CD14-positive monocyte (primary cell): ENCODE data around the gene SAP130. TPM values are rescaled to one million over a fixed set of nuclear protein-coding genes. Genes with fewer than 3 reads are reported as not detected.

Source experiments
- DNase-seq, 3 donors: peaks; one replicate each; pipeline ENCODE4 v3.0.0-alpha.2; 2011 to 2022
- H2AFZ ChIP-seq: 2 replicates; pipeline ENCODE4 v1.6.0; 2012; ENCODE audit warnings: mild to moderate bottlenecking, low read depth, low read length, inconsistent platforms; ENCODE audit not compliant: insufficient read depth, poor library complexity, severe bottlenecking
- H3K27ac ChIP-seq, 2 donors: 1 replicate in 1 of 2; 2 replicates in 1 of 2; pipeline ENCODE4 v1.5.1; 2012 to 2013; ENCODE audit warnings: low read length in 2 of 2, control low read depth in 1 of 2, inconsistent platforms in 1 of 2, low read depth in 1 of 2, mild to moderate bottlenecking in 1 of 2
- H3K27me3 ChIP-seq, 2 donors: one replicate each; pipeline versions ENCODE4 v1.6.0 to v1.6.1; 2011 to 2013; ENCODE audit warnings: low read length in 2 of 2; ENCODE audit not compliant: control insufficient read depth in 2 of 2, insufficient read depth in 2 of 2
- H3K36me3 ChIP-seq, 2 donors: replicated peaks in 1 of 2; 1 replicate in 1 of 2; 2 replicates in 1 of 2; pipeline versions ENCODE4 v1.5.1 to v1.6.1; 2012 to 2013; ENCODE audit warnings: low read length in 2 of 2, control low read depth in 1 of 2, inconsistent platforms in 1 of 2, mild to moderate bottlenecking in 1 of 2; ENCODE audit not compliant: insufficient read depth in 2 of 2, control insufficient read depth in 1 of 2
- H3K4me1 ChIP-seq, 2 donors: 1 replicate in 1 of 2; 2 replicates in 1 of 2; pipeline versions ENCODE4 v1.5.1 to v1.6.1; 2012 to 2013; ENCODE audit warnings: low read length in 2 of 2, control low read depth in 1 of 2, inconsistent platforms in 1 of 2, mild to moderate bottlenecking in 1 of 2, moderate library complexity in 1 of 2; ENCODE audit not compliant: insufficient read depth in 2 of 2, control insufficient read depth in 1 of 2
- H3K4me2 ChIP-seq: replicated peaks from 2 replicates; pipeline ENCODE3; 2012; ENCODE audit warnings: low read length, moderate library complexity, mild to moderate bottlenecking; ENCODE audit not compliant: poor library complexity, severe bottlenecking; ENCODE audit errors: extremely low read depth
- H3K4me3 ChIP-seq, 3 experiments: fragments of 200-600 bp in 1 of 3; sonication (generic) in 1 of 3; replicated peaks in 1 of 3; 1 replicate in 2 of 3; 2 replicates in 1 of 3; pipeline ENCODE4 v1.5.1; 2011 to 2013; ENCODE audit warnings: low read length in 3 of 3, mild to moderate bottlenecking in 3 of 3, control low read depth in 2 of 3, low read depth in 2 of 3, inconsistent platforms in 1 of 3, moderate library complexity in 1 of 3
- H3K79me2 ChIP-seq: 2 replicates; pipeline ENCODE4 v1.6.0; 2012; ENCODE audit warnings: mild to moderate bottlenecking, control low read depth, inconsistent platforms, low read length, moderate library complexity; ENCODE audit not compliant: insufficient read depth
- H3K9ac ChIP-seq: 2 replicates; pipeline ENCODE4 v1.6.0; 2017; ENCODE audit warnings: low read length, mild to moderate bottlenecking; ENCODE audit not compliant: insufficient read depth, poor library complexity, severe bottlenecking
- H3K9me3 ChIP-seq, 2 donors: replicated peaks in 1 of 2; 1 replicate in 1 of 2; 2 replicates in 1 of 2; pipeline versions ENCODE4 v1.5.1 to v1.6.1; 2012 to 2013; ENCODE audit warnings: low read length in 2 of 2, control low read depth in 1 of 2; ENCODE audit not compliant: control insufficient read depth in 1 of 2, insufficient read depth in 1 of 2
- H4K20me1 ChIP-seq: 2 replicates; pipeline ENCODE4 v1.6.0; 2012; ENCODE audit warnings: mild to moderate bottlenecking, low read length, control low read depth, moderate library complexity; ENCODE audit not compliant: insufficient read depth
- H3K27ac Mint-ChIP-seq, 7 donors: one replicate each; pipeline ENCODE4 v1.8.0; 2020; ENCODE audit warnings: mild to moderate bottlenecking in 7 of 7, mixed read lengths in 7 of 7, moderate library complexity in 6 of 7, inconsistent platforms in 2 of 7
- H3K27me3 Mint-ChIP-seq, 3 donors: one replicate each; pipeline ENCODE4 v1.8.0; 2021 to 2022; ENCODE audit warnings: low read depth in 3 of 3, mild to moderate bottlenecking in 3 of 3, mixed read lengths in 3 of 3, moderate library complexity in 3 of 3, inconsistent platforms in 1 of 3
- H3K36me3 Mint-ChIP-seq, 2 donors: one replicate each; pipeline ENCODE4 v1.8.0; 2020; ENCODE audit warnings: mixed read lengths in 2 of 2, inconsistent platforms in 1 of 2, mild to moderate bottlenecking in 1 of 2
- H3K4me1 Mint-ChIP-seq: one replicate; pipeline ENCODE4 v1.8.0; 2020; ENCODE audit warnings: mild to moderate bottlenecking, mixed read lengths
- H3K4me3 Mint-ChIP-seq, 2 donors: one replicate each; pipeline ENCODE4 v1.8.0; 2020; ENCODE audit warnings: mild to moderate bottlenecking in 2 of 2, mixed read lengths in 2 of 2, moderate library complexity in 1 of 2
- H3K9me3 Mint-ChIP-seq, 7 donors: one replicate each; pipeline ENCODE4 v1.8.0; 2020 to 2022; ENCODE audit warnings: mixed read lengths in 7 of 7, mild to moderate bottlenecking in 6 of 7, moderate library complexity in 6 of 7, inconsistent platforms in 2 of 7
- WGBS: methylation state at CpG from one replicate; pipeline ENCODE4 v1.1.5; 2013; ENCODE audit warnings: missing lambda C conversion rate; ENCODE audit not compliant: insufficient coverage; 5-methylcytosine and 5-hydroxymethylcytosine counted together
- intact Hi-C, 2 donors: fragments of 100-400 bp; cut with micrococcal nuclease; formaldehyde crosslinking; loops; one replicate each; pipeline versions ENCODE4 v1.15.0 to v1.15.1; 2023
- polyA plus RNA-seq, 3 donors: library from polyadenylated mRNA; depleted of rRNA in 1 of 3; unstranded in 2 of 3; stranded (reverse) in 1 of 3; fragments of 300-500 nt in 2 of 3; fragments of >200 nt in 1 of 3; fragmentation: Illumina TruSeq in 2 of 3; gene quantifications; 1 replicate in 2 of 3; 2 replicates in 1 of 3; pipeline ENCODE4 v1.2.3, GENCODE V29; 2012 to 2021
- TF ChIP-seq, protein P1 (sequence below): fragments of 200-600 bp; IDR thresholded peaks from one replicate; pipeline ENCODE4 v1.8.0; 2022; ENCODE audit warnings: antibody characterized with exemption, mild to moderate bottlenecking

SAP130 gene
- polyA plus RNA-seq, 3 donors: 2.8 to 16.4 (median 6.4) TPM

DNA sequence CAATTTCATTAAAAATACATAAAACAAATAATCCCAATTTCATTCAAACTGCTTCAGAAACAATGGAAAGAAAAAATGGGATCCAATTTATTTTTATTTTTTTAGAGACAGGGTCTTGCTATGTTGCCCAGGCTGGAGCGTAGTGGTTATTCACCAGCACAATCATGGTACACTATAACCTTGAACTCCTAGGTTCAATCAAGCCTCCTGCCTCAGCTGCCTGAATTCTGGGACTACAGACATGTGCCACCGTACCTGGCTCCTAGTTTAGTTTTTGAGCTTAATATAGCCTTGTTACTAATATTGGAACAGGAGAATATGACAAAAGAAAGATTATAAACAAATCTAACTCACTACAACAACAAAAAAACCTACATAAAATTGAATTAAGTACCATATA lies 34.2 kb downstream of the SAP130 start:
- H3K9me3 Mint-ChIP-seq: no peaks in the 10 kb centered on the region
- Histone ChIP-seq H3K4me1 (no peaks in the 10 kb centered on the region), H3K9ac (no peak overlapping the region), H3K27me3 (no peaks in the 10 kb centered on the region), H3K79me2 (no peaks in the 10 kb centered on the region), H3K27ac (no peak overlapping the region), H3K36me3 (peaks cover 82 to 98% of the 10 kb centered on the region in 2 donors), H3K4me3 (no peak overlapping the region), H4K20me1 (no peaks in the 10 kb centered on the region), H2AFZ (no peak overlapping the region), H3K4me2 (no peak overlapping the region), H3K9me3 (no peaks in the 10 kb centered on the region)
- no CpG with 5 or more reads among the region's 2 CpGs for WGBS
- no peak for DNase-seq
- H3K4me3 Mint-ChIP-seq: no peak overlapping the region
- intact Hi-C loops: no loop called here
- TF ChIP-seq, protein P1, sequence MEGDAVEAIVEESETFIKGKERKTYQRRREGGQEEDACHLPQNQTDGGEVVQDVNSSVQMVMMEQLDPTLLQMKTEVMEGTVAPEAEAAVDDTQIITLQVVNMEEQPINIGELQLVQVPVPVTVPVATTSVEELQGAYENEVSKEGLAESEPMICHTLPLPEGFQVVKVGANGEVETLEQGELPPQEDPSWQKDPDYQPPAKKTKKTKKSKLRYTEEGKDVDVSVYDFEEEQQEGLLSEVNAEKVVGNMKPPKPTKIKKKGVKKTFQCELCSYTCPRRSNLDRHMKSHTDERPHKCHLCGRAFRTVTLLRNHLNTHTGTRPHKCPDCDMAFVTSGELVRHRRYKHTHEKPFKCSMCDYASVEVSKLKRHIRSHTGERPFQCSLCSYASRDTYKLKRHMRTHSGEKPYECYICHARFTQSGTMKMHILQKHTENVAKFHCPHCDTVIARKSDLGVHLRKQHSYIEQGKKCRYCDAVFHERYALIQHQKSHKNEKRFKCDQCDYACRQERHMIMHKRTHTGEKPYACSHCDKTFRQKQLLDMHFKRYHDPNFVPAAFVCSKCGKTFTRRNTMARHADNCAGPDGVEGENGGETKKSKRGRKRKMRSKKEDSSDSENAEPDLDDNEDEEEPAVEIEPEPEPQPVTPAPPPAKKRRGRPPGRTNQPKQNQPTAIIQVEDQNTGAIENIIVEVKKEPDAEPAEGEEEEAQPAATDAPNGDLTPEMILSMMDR: no peak
- no peaks in the 10 kb centered on the region for H3K27me3 Mint-ChIP-seq
- H3K4me1 Mint-ChIP-seq: no peaks in the 10 kb centered on the region
- peaks cover 63 to 88% of the 10 kb centered on the region in 2 donors for H3K36me3 Mint-ChIP-seq
- H3K27ac Mint-ChIP-seq: no peak overlapping the region

DNA sequence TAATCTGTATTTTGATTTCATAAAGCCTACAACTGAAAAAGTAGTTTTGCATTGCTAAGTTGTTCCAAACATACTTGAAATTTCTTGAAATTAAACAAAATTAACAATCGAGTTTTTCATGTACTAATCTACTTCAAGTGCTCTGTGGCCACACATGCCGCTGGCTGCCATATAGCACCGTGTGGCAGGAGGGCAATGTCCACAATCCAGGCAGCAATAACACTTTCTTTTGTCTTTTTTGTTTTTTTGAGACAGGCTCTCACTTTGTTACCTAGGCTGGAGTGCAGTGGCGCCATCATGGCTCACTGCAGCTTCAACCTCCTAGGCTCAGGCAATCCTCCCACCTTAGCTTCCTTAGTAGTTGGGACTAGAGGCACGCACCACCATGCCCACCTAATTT lies 36.1 kb downstream of the SAP130 start:
- Histone ChIP-seq H3K27ac (no peak overlapping the region), H3K4me3 (no peak overlapping the region), H3K4me1 (no peaks in the 10 kb centered on the region), H3K9ac (no peak overlapping the region), H3K4me2 (no peak overlapping the region), H2AFZ (no peak overlapping the region), H3K27me3 (no peaks in the 10 kb centered on the region), H3K36me3 (peaks cover 80 to 98% of the 10 kb centered on the region in 2 donors), H3K9me3 (no peaks in the 10 kb centered on the region), H4K20me1 (no peaks in the 10 kb centered on the region), H3K79me2 (no peaks in the 10 kb centered on the region)
- Mint-ChIP-seq H3K4me1 (no peaks in the 10 kb centered on the region), H3K27me3 (no peaks in the 10 kb centered on the region), H3K9me3 (no peaks in the 10 kb centered on the region), H3K4me3 (no peak overlapping the region), H3K27ac (peak overlapping the region in 1 of 7 donors; percentile 48), H3K36me3 (peaks cover 64 to 88% of the 10 kb centered on the region in 2 donors)
- TF ChIP-seq, protein P1: no peak
- DNase-seq: no peak
- WGBS: 88% methylated on average over 3 of the region's 5 CpGs
- intact Hi-C loops: no loop called here
